ENCODE data around the gene DOCK11.

Gene DOCK11

DNA sequence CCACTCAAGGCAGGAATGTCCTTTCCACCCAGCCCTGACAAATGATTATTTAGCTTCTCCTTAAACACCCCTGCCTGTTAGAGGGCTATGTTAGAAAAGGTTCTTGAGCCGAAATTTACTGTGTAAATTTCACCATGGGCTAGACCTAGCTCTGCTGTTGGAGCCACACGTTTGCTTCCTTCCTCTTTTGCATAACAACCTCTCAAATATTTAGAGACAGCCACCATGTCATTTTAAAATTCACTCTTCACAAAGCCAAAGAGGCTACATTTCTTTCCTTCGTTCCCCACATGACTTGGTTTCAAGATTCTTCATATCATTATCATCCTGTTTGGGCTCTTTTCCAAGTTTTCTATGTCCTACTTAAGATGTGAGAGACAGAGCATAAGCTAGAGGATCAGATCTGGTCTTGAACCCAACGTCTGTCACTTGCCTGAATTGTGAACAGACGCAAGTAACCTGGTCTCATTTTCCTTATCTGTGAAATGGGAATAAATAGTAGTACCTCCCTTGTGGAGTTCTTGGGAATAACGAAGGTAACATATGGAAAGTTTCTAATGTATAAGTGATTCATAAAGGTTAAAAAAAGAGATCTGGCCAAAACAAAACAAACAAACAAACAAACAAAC is 6.7 kb downstream of the DOCK11 start:
- DNase-seq, result no peak

DNA sequence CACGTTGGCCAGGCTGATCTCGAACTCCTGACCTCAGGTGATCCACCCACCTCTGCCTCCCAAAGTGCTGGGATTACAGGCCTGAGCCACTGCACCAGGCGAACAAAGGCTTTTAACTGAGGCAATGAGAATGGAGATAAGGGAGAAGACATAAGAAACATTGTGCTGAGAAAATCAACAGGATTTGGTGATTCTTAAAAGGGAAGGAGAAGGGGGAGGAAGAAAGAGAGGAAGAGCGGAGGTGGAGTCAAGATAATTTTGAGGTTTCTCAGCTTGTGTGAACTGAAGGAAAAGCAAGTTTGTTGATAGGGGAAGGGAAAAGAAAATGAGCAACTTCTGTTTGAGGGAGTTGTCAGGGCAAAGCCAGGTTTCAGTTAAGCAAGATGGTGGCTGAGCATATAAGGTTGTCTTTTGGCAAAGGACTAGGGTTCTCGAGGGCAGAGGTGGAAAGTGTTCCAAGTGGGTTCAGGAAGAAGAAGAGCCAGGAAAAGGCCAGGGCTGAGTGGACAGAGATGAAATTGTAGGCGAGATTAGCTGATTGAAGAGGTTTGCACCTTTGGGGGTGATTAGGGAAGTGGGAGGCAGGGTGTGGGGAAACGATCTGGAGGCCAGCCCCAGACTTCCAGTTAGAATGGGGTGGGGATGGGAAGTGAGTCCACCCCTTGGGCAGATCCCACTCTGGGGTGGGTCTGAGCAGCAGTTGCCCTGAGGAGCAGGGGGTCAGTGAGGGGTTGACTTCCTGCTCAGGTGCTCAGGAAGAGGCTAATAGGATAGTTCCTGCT is 7.8 kb downstream of the DOCK11 start:
- no peak for DNase-seq

DNA sequence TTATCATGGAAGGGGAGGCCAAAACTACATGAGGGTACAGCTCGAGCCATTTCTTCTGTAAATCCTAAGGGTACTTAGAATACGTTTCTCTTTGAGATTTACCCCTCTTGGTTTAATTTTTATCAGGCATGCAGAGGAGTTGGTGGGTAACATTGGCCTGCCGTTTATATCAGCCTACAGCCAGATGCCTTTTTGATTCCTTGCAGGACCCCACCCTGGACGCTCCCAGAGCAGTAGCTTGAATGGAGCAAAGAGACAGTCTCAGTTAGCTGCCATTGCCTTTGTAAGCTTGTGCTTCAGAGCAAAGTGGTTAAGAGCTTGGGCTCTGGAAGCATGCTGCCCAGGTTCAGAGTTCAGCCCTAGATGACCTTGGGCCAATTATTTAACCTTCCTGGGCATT is 9.0 kb downstream of the DOCK11 start:
- no peak for DNase-seq

DNA sequence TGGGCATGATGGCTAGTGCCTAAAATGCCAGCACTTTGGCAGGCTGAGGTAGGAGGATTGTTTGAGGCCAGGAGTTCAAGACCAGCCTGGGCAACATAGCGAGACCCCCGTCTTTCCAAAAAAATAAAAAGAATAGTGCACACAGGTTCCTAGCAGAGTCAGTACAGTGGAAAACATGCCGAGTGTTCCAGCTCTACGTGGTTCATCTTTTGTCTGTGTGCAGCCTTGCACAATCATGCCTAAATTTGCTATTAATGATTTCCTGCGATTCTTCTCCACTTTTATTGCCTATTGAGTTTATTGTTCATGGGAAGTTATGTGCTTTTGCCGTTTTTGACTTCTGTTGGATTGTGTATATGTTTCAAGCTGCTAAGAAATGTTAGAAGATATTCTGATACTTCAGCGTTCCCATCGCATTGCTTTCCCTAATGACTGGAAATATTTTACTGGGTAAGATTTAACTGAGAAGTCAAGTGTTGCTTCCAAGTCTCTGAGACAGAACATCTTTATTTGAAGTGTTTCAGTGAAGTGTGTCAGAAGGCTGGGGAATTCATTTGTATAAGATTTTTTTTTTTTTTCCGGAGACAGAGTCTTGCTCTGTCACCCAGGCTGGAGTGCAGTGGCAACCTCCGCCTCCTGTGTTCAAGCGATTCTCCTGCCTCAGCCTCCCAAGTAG is 11.3 kb downstream of the DOCK11 start:
- DNase-seq, result no peak

DNA sequence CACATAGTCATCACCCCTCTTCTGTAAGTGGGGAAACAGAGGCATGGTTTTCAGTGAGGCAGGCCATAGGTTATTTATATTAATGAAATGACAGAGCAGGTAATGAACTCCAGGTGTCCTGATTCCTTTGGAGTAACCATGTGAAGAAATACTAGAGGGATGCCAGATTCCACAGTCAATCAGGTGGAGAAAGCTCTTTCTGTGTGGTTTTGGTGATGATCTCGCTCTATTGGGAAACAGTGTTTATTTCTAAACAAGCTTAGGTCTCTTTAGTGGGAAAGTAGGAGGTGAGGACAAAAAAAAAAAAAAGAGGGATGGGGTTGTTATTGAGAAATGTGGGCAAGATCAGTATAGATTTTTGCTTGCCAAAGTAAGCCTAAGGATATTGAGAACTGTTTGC is 12.2 kb downstream of the DOCK11 start:
- no peak for DNase-seq

DNA sequence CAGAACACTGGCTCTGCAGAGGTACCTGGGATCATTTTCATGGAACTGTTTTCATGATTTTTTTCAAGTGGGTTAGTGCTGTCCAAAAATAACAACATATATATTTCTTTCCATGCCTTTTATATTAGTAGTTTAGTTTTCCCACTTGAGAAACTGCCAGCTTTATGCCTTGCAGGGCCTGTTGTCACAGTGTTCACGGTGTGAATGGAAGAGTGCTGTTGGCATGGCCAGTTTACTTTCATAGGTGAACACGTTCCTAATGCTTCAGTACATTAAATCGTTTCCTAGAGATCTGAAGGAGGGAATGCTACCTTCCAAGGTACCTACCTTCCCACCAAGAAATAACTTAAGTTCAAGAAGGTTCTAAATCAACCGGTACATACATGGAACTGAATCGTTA is 12.6 kb downstream of the DOCK11 start:
- no peak for DNase-seq

DNA sequence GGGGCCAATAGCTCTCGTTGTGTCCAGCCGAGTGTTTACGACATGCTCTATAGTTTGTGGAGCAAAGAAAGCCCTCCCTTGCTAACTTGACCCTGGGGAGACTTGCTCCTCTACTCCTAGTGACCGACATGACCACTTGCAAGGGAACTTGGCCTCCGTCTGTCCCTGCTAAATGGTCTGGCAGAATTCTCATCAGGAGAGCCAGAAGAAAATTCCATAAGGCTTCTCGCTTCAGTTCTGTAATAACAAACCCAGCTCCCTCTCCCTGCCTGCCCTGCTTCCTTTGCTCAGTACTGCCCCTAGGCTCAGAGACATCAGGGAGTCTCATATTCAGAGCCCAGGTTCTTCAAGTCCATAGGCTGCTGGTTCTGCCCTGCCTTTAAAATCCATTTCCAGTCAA is 13.0 kb downstream of the DOCK11 start:
- no peak for DNase-seq

DNA sequence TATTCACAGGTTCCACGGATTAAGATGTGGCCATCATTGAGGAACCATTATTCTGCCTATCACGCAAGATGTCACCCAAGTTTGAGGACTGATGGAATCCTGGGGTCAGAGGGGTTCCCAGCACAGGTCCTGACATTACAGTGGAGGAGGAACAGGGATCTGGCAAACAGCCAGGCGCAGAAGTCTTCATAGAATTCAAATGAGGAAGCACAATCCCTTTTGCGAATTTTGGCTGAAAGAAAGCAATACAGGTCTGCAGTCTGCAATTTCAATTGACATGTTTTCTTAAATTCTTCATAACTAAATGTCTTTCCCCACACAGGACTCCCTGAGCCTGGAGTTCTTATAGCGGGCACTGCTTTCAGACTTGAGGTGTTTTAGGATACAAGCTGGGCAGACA is 14.5 kb downstream of the DOCK11 start:
- no peak for DNase-seq

DNA sequence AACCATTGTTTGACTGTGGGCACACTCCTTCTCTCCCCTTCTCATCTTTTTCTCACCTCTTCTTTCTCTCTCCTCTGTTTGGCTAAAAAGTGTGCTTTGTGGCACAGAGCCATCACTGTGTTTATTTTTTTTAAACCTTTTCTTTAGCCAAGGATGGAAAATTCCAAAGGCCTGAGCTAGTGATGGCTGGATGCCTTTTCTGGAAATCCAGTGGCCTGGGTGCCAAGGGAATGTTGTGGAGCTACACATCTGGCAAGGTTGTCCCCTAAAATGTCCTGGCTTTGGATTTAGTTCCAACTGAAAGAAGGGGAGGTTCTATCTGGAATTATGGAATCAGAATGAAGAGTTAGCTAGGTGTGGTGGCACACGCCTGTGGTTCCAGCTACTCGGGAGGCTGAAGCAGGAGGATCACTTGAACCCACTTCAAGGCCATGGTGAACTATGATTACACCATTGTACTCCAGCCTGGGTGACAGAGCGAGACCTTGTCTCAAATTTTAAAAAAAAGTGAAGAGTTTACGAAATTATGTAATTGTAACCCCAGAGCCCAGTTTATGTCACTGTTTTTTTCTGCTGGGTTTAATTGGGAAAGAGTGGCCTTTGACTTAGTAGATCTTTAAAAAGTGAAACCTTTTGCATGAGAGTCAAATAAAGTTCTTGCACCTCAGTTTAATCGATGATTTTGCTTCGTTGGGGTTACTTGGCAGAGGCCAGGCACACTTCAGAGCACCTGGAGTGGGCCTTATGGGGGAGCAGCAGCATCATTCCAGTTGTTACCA is 17.7 kb downstream of the DOCK11 start:
- no peak for DNase-seq

DNA sequence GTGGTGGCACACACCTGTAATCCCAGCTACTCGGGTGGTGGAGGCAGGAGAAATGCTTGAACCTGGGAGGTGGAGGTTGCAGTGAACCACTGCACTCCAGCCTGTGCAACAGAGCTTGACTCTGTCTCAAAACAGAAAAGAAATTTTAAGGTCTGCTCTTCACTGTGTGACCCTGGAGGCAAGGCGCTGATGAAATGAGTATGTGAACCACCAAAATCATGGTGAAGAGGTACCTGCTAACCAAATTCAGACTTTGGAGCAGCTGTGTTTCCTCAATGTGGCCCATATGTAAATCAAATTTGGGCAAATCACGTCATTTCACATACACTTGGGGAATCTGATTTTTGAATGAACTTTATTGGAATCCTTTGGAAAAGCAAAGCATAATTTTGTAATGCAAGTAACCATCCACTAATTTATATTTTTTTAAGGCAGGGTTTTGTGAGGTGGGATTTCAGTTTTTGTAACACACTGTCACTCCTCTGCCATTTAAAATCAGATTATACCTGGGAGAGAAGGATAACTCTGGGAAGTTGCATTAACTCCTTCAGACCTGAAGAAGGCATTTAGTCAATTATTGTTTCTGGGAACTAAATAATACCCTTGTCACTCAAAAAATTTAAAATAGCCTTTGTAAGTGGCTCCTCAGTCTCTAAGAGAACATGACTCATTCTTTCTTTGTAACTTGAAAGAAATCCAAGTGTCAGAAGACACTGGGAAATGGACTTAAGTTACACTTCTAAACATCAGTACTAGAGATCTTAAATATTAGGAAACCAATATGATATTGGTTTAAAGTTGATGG is 24.0 kb downstream of the DOCK11 start:
- no peak for DNase-seq

DNA sequence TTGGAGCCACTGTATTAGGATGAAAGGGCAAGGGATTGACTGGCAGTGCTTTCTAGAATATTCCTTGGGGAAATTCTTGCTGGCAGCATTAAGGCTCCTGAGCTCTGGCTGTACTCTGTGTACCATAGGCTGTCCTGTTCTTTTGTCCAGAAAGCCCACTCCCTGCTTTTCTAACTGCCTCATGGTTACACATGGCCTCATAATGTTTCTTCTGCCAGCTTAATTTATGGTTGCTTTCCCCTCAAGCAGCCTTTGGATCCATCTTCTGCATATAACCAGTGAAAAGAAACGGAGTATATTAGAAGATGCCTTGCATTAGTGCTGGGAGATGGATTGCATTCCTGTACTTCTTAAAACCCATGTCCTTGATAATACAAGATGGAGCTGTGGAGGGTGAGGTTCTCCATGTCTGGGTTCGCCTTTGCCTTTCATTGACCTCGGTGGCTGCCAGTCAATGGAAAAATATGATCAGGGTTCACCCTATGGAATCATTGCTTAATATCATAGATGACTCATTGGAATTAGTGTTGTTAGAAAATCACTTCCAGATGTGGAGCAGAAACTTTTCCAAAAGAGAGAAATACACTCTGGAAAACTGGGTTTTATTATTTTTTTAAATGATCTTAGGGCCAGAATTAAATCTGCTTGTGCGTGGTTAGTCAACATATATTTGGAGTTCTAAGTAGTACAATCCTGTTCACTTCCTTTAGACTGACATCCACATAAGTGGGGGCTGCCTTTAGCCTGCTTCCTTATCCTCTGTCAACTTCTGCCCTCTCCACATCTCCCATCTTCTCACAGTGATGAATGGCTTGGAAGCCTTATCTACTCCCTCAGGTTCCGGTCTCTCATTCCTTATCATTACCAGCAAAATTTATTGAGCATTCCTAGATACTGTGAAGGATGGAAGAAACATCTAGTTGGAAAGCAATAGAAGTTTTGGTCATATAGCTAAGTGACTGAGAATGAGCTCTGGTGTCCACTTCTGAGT is 24.9 kb downstream of the DOCK11 start:
- no peak for DNase-seq

DNA sequence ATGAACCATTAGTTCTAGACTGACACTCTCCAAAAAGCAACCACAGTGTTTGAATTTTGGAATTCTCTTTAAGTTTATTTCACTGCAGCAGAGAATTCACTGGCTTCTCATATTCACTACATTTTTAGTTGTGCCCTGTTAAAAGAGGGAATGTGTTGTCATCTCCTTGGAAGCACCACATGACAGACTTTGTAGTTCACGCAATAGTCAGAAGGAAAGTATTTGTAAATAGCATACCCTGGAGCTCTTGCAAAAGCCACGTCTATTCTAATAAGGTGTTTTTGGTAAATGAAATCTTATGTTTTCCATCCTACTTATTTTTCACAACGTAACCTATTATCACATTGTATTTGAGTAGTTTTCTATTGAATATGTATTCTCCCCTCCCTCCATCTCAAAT is 25.8 kb downstream of the DOCK11 start:
- no peak for DNase-seq

DNA sequence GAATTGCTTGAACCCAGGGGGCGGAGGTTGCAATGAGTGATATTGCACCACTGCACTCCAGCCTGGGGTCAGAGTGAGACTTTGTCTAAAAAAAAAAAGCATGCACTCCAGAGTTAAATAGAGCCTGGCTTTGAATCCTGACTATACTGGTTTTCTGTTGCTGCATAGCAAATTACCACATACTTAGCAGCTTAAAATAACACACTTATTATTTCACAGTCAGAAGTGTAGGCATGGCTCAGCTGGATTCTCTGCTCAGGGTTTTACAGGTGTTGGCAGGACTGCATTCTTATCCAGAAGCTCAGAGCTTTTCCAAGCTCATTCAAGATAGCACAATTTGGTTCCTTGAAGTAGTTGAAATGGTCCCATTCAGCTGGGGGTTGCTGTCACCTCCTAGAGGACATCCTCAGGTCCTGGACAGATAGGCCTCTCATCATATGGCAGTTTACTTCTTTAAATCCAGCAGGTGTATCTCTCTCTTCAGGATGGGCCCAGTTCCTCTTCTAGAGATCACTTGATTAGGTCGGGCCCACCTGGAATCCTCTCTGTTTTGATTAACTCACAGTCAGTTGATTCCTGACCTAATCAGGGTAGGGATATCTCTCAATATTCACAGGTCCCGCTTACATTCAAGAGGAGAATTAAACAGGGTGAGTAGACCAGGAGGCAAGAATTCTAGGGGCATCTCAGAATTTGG is 26.8 kb downstream of the DOCK11 start:
- DNase-seq, result no peak

DNA sequence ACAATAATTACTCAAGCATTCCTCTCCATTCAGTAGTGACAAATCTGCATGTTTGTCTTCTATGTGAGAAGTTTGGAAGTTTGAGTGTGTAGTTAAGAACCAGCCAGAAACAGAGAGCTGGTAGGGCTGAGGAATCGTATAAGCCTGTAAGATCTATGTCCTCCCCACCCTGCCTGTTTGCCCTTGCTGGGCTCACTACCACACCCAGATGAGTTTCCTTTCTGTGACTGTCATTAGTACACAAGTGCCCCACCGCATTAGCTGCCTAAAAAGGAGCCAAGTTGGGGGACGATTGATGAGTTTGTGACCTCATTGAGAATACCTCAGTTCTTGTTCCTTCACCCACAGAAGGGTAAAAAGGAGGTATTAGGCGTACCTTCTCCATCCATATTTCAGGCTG is 28.3 kb downstream of the DOCK11 start:
- DNase-seq, result no peak

DNA sequence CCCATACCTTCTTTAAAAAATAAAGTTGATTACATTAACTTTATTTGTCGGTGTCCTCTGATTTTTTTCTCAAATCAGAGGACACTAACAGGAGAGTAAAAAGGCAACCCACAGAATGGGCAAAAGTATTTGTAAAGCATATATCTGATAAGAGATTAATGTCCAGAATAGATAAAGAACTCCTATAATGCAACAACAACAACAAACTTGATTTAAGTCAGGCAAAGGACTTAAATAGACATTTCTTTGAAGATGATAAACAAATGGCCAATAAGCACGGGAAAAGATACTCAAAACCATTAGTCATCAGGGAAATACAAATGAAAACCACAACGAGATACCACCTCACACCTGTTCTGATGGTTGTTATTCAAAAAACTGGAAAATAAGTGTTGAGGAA is 28.7 kb downstream of the DOCK11 start:
- DNase-seq, result no peak

DNA sequence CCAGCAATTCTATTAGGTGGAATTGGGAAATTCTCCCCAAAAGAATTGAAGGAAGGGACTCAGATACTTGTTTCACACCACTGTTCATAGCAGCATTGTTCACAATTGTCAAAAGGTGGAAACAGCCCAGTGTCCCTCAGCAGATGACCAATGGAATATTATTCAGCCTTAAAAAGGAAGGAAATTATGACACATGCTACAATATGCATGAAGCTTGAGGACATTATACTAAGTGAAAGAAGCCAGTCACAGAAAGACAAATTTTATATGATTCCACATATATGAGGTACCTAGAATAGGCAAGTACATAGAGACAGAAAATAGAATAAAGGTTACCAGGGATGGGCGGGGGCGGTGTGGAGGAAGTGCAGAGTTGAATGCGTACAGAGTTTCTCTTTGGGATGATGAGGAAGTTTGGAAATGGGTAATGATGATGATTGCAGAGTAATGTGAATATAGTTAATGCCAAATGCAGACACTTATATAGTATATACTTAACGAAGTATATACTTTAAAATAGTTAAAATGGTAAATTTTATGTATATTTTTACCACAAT is 29.6 kb downstream of the DOCK11 start:
- no peak for DNase-seq

DNA sequence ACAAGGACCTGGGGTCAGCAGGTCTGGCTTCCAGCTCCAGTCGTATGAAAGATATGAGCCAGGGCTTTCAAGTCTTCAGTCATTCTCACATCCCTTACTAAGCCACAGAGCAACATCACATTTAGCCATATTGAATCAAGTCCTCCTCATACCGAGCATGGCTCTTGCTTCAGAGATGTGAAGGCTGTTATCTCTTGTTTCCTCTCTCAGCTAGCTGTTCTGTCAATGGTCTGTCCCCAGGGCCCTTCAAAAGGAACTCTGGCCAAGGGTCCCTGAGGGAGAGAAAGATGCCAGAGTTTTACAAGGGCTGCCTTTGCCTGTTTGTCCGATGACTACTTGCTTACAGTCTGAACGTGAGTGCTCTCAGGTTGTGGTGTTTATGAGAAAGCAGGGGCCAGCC is 30.5 kb downstream of the DOCK11 start:
- DNase-seq, result no peak

DNA sequence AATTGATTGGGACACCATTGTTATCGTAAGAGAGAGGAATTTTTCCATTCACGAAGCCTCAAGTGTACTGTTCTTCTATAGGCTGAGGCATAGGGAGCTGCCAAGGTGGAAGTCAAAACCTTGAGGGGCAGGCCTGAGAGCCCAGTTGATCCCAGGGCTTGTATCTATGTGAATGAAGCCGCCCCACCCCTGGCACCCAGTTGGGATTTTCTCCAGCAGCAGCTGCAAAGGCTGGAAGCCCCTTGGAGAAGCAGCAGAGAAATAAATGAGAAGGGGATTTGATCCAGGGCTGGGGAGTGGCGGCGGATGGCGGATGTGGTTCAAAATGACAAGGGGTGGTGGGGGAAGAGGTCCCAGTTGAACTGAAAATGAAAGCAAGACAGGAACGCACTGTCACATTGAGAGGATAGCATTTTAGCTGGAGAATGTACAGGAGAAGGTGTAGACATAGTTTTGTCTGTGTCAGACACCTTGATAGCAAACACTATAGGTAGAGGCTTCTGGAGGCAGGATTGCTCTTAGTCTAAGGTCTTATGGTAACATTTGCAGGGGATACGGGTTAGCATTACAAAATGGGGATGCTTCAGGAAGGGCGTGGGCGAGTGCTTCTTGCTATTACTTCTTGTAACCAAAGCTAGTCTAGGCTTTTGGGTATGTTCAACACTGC is 32.6 kb downstream of the DOCK11 start:
- peak; percentile 48 to 61 for DNase-seq

DNA sequence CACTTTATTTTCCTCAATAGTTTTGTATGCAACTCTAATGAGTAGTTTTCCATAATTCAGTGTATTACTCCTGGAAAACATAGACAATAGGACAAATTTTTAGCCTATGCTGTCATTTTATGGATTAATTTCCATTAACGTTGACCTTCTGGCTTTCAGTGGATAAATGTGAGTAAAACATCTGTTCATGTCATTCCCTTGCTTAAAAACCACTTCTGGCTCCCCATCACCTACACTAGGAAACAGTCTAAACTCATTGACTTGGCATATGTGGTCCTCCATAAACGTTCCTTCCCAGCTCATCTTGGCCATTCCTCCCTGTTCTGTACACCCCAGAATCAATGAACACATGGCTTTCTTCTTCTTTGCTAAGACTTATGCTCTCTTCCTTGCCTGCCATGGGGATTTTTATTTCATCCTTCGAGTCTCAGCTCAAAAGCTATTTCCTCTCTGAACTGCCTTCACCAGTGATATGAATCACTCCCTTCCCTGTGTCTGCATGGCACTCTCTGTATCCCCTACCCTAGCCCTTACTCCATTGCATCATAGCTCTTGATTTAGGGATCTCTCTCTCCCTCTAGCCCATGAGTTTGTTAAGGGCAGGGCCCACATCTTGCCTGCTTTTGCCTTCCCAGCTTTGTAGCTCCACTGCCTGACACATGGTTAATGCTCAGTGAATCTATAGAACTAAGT is 34.8 kb downstream of the DOCK11 start:
- no peak for DNase-seq

Measured in activated CD4-positive, alpha-beta T cell treated with anti-CD3 and anti-CD28 coated beads, Interleukin-2, amount 50 U/mL, for 48 hours (primary cell).